ENCODE results near the gene SLC25A36.

DNA sequence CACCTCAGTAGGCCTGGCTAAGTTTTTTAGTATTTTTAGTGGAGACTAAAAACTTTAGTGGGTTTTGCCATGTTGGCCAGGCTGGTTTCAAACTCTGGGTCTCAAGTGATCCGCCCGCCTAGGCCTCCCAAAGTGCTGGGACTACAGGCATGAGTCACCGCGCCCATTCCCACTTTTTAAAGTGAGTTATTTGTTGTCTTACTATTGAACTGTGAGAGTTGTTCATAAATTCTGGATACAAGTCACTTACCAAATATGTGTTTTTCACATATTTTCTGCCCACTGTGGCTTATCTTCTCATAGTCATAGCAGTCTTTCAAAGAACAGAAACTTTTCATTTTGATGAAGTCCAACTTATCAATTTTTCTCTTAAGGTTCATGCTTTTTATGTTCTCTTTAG is 79.6 kb downstream of the SLC25A36 start:
- no peak for TF ChIP-seq POLR2A (IDR thresholded peaks at IDR 0.05)
- TF ChIP-seq, protein P1, sequence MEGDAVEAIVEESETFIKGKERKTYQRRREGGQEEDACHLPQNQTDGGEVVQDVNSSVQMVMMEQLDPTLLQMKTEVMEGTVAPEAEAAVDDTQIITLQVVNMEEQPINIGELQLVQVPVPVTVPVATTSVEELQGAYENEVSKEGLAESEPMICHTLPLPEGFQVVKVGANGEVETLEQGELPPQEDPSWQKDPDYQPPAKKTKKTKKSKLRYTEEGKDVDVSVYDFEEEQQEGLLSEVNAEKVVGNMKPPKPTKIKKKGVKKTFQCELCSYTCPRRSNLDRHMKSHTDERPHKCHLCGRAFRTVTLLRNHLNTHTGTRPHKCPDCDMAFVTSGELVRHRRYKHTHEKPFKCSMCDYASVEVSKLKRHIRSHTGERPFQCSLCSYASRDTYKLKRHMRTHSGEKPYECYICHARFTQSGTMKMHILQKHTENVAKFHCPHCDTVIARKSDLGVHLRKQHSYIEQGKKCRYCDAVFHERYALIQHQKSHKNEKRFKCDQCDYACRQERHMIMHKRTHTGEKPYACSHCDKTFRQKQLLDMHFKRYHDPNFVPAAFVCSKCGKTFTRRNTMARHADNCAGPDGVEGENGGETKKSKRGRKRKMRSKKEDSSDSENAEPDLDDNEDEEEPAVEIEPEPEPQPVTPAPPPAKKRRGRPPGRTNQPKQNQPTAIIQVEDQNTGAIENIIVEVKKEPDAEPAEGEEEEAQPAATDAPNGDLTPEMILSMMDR (IDR thresholded peaks at IDR 0.05) = no peak
